Measurements from ENCODE around the gene LAPTM5.

LAPTM5 gene

DNA sequence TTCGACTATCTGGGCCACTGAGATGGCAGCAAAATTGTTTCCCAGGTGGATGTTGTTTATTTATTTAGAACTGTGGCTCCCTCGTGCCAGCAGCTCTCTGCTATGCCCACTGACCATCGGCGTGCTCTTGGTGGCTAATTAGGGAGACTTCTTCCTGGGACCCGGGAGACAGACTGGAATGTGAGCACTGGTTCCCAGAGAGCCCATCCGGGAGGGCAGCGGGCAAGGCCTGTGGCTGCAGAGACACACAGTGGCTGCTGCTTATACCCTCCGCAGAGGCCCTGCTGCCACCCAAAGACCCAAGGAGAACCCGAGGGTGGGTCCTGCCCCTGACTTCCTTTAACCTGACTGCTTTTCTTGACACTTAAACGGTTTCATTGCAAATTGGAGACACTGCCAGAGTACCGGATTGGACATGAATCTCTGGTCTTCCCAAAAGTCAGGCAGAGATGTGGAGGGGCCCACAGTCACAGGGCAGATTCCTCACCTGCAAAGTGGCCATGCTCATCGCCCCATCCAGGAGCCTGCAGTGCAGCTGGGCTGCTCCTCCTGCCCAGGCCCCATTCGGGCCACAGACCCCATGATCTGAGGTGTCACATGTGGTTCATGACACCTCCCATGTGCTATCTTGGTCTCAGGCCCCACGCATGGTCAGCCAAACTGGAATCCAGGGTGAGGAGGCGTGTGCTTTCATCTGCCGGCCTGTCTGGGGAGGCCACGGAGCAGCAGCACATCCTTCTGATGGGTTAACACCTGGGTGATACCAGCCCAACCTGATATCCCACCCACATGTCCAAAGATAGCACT lies 28.5 kb downstream of the LAPTM5 start:
- Histone ChIP-seq H3K27me3 (ENCODE audit: control insufficient read depth in 1 of 2, insufficient read depth in 2 of 2, low read length in 2 of 2) (no peaks in the 10 kb centered on the region), H3K4me3 (ENCODE audit: low read depth in 1 of 2, low read length in 2 of 2) (no peak overlapping the region), H3K4me1 (ENCODE audit: control insufficient read depth in 1 of 2, insufficient read depth in 2 of 2, low read length in 2 of 2) (peaks cover 0 to under 1% of the 10 kb centered on the region in 2 donors), H3K27ac (ENCODE audit: low read depth, low read length) (no peak overlapping the region), H3K9me3 (ENCODE audit: control insufficient read depth in 1 of 2, low read length in 2 of 2) (no peaks in the 10 kb centered on the region), H3K36me3 (ENCODE audit: control insufficient read depth in 1 of 2, insufficient read depth in 2 of 2, low read length in 2 of 2) (peaks cover 0 to 2% of the 10 kb centered on the region in 2 donors), H3K9ac (ENCODE audit: low read depth in 1 of 2, low read length in 2 of 2) (no peak overlapping the region)

DNA sequence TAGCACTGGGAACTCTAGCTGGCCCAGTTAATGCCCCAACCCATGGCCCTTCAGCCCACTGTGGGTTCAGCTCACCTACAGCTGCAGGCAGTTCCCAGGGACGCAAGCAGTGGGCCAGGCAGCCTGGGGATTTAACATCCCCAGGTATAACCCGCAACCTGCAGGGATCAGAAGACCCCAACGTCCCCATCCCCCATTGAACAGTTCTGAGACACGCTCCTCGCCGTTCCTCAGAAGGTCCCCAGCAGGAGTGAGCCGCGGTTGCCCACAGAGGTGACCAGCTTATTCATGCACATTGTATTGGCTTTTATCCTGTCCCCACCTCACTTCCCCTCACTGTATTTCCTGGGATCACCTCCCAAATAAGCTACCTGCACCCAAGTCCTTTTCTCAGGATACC lies 29.2 kb downstream of the LAPTM5 start:
- Histone ChIP-seq H3K9me3 (ENCODE audit: control insufficient read depth in 1 of 2, low read length in 2 of 2) (no peaks in the 10 kb centered on the region), H3K27me3 (ENCODE audit: control insufficient read depth in 1 of 2, insufficient read depth in 2 of 2, low read length in 2 of 2) (no peaks in the 10 kb centered on the region), H3K4me1 (ENCODE audit: control insufficient read depth in 1 of 2, insufficient read depth in 2 of 2, low read length in 2 of 2) (peaks cover 0 to 3% of the 10 kb centered on the region in 2 donors), H3K9ac (ENCODE audit: low read depth in 1 of 2, low read length in 2 of 2) (no peak overlapping the region), H3K27ac (ENCODE audit: low read depth, low read length) (no peak overlapping the region), H3K4me3 (ENCODE audit: low read depth in 1 of 2, low read length in 2 of 2) (no peak overlapping the region), H3K36me3 (ENCODE audit: control insufficient read depth in 1 of 2, insufficient read depth in 2 of 2, low read length in 2 of 2) (no peaks in the 10 kb centered on the region)

DNA sequence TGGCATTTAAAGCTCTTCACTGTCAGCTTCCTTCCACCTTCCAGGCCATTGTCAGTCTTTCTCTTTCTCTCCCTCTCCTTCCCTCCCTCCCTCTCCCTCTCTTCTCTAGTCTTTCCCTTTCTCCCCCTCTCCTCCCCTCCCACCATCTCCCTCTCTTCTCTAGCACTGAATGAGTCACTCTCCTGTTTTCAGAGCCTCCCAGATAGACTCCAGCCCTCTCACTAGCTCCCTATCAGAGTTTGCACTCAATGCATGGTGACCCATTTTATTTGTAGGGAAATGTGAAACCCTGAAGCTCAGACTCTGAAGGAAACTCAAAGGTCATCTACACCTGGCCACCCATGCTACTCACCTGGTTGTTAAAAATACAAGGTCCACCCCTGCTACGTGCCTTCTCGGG lies 29.8 kb downstream of the LAPTM5 start:
- H3K4me1 ChIP-seq (ENCODE audit: control insufficient read depth in 1 of 2, insufficient read depth in 2 of 2, low read length in 2 of 2): peaks cover 0 to 3% of the 10 kb centered on the region in 2 donors
- H3K27ac ChIP-seq (ENCODE audit: low read depth, low read length): no peak overlapping the region
- H3K9ac ChIP-seq (ENCODE audit: low read depth in 1 of 2, low read length in 2 of 2): no peak overlapping the region
- H3K36me3 ChIP-seq (ENCODE audit: control insufficient read depth in 1 of 2, insufficient read depth in 2 of 2, low read length in 2 of 2): no peaks in the 10 kb centered on the region
- no peaks in the 10 kb centered on the region for H3K9me3 ChIP-seq (ENCODE audit: control insufficient read depth in 1 of 2, low read length in 2 of 2)
- no peak overlapping the region for H3K4me3 ChIP-seq (ENCODE audit: low read depth in 1 of 2, low read length in 2 of 2)
- no peaks in the 10 kb centered on the region for H3K27me3 ChIP-seq (ENCODE audit: control insufficient read depth in 1 of 2, insufficient read depth in 2 of 2, low read length in 2 of 2)

DNA sequence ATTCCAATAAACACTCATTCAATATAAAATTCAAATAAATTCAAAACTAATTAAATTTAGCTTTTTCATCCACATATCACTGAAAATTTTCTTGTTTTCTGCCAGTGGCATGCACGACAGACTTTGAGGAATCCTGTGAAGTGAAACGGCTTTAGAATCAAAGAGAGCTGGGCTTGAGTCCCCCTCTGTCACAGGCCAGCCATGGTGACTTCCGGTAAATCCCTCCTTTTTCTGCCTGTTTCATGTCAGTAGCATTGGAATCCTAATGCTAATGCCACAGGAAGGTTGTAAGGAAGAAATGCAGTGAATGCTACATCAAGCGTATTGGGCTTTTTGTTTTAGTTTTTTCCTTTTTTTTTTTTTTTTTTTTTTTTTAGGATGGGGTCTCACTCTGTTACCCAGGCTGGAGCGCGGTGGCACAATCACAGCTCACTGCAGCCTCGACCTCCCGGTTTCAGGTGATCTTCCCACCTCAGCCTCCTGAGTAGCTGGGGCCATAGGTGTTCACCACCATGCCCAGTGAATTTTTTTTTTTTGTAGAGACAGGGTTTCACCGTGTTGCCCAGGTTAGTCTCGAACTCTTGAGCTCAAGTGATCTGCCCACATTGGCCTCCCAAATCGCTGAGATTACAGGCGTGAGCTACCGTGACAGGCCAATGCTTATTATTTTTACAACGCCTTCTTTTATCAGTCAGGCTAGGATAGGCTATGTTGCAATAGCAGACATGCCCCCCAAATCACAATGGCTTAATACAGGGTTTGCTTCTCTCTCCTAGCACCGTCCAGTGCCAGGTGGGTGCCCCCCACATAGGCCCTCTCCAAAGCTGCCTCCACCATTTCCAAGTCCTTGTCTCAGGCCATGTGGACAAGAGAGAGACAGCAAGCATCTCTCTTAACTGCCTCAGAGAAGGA lies 30.5 kb downstream of the LAPTM5 start:
- peaks cover 0 to 3% of the 10 kb centered on the region in 2 donors for H3K4me1 ChIP-seq (ENCODE audit: control insufficient read depth in 1 of 2, insufficient read depth in 2 of 2, low read length in 2 of 2)

DNA sequence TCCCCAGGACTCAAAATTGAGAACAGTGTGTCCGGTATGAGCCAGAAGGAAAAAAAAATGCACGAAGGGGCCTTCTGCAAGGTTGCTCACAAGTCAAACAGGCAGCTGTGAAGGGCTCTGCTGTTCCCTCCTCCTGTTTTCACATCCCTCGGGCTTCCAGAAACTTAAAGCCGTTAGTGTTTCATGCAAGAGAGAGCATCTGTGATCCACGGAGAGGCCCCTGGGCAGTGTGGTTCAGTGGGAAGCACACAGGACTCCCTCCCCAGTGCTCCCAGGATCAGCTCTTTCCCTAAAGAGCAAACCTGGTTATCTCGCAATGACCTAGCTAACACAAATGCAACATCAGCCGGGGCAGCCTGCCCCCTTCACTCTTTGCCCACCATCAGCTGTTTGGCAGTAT lies 31.3 kb downstream of the LAPTM5 start:
- Histone ChIP-seq H3K27ac (ENCODE audit: low read depth, low read length) (no peak overlapping the region), H3K4me1 (ENCODE audit: control insufficient read depth in 1 of 2, insufficient read depth in 2 of 2, low read length in 2 of 2) (peaks cover 0 to 3% of the 10 kb centered on the region in 2 donors), H3K9ac (ENCODE audit: low read depth in 1 of 2, low read length in 2 of 2) (no peak overlapping the region), H3K36me3 (ENCODE audit: control insufficient read depth in 1 of 2, insufficient read depth in 2 of 2, low read length in 2 of 2) (no peaks in the 10 kb centered on the region), H3K9me3 (ENCODE audit: control insufficient read depth in 1 of 2, low read length in 2 of 2) (no peaks in the 10 kb centered on the region), H3K4me3 (ENCODE audit: low read depth in 1 of 2, low read length in 2 of 2) (no peak overlapping the region), H3K27me3 (ENCODE audit: control insufficient read depth in 1 of 2, insufficient read depth in 2 of 2, low read length in 2 of 2) (no peaks in the 10 kb centered on the region)

More for the DNA sequence above, 30.5 kb downstream of the LAPTM5 start:
- no peak overlapping the region for H3K9ac ChIP-seq (ENCODE audit: low read depth in 1 of 2, low read length in 2 of 2)
- H3K4me3 ChIP-seq (ENCODE audit: low read depth in 1 of 2, low read length in 2 of 2): no peak overlapping the region
- H3K36me3 ChIP-seq (ENCODE audit: control insufficient read depth in 1 of 2, insufficient read depth in 2 of 2, low read length in 2 of 2): no peaks in the 10 kb centered on the region
- no peaks in the 10 kb centered on the region for H3K27me3 ChIP-seq (ENCODE audit: control insufficient read depth in 1 of 2, insufficient read depth in 2 of 2, low read length in 2 of 2)
- no peaks in the 10 kb centered on the region for H3K9me3 ChIP-seq (ENCODE audit: control insufficient read depth in 1 of 2, low read length in 2 of 2)
- H3K27ac ChIP-seq (ENCODE audit: low read depth, low read length): no peak overlapping the region

DNA sequence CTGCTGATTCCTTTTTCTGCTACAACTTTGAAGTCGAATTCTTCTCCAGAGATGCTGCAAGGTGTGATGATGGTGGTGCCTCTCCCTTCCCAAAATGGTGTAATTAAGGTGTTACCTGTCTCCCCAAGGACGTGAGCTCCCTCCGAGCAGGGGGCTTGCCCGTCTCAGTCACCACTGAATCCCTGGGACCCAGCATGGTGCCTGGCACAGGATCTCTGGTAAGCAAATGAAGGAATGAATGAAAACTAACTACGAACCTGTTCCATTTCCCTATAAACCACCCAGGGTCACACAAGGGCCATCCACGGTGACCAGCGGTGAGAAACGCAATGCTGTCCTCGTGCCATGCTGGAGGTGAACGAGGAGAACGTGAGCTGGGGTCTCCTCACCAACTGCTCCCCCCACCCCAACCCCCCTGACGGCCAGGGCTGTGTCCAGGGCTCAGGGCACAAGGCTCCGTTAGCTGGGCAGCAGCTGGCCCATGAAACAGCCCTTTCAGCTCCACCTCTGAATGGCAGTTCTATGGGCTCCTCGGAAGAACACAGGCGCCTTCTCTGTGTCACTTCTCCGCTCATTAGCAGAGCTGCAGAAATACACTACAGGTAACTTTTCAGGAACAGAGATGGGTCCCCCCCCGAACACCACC lies 32.0 kb downstream of the LAPTM5 start:
- Histone ChIP-seq H3K9ac (ENCODE audit: low read depth in 1 of 2, low read length in 2 of 2) (no peak overlapping the region), H3K9me3 (ENCODE audit: control insufficient read depth in 1 of 2, low read length in 2 of 2) (no peaks in the 10 kb centered on the region), H3K36me3 (ENCODE audit: control insufficient read depth in 1 of 2, insufficient read depth in 2 of 2, low read length in 2 of 2) (no peaks in the 10 kb centered on the region), H3K27me3 (ENCODE audit: control insufficient read depth in 1 of 2, insufficient read depth in 2 of 2, low read length in 2 of 2) (no peaks in the 10 kb centered on the region), H3K27ac (ENCODE audit: low read depth, low read length) (no peak overlapping the region), H3K4me1 (ENCODE audit: control insufficient read depth in 1 of 2, insufficient read depth in 2 of 2, low read length in 2 of 2) (peaks cover 0 to 3% of the 10 kb centered on the region in 2 donors), H3K4me3 (ENCODE audit: low read depth in 1 of 2, low read length in 2 of 2) (no peak overlapping the region)

DNA sequence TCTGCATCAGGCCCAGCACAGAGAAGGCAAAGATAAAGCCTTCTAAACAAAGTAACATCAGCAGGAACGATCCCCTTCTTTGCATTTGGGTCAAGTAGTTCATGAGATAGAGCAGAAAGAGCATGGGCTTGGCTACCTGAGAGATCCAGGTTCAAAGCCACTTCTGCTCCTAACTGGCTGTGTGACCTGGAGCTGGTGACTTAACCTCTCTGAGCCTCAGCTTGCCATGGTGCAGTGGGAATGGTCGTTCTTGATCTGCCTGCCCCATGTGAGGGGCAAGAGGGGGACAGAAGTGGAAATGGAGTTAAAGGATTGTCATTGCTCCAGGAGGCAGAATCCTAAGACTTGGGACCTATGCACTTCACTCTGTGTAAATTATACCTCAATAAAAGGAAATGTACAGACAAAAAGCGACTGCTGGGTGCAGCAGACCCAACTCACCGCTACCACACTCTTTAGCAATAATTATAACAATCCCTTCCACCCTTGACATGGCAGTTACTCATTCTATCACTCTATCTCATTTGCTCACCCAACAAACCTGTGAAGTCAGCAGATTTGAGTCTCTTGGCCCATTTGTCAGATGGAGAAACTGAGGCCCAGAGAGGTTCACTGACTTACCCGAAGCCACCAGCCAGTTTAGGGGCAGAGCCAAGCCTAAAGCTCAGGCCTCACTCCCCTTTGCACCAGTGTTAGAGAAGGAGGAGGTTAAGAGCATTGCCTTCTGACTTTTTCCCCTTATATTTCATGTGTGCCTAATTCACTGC lies 32.7 kb downstream of the LAPTM5 start:
- Histone ChIP-seq H3K4me3 (ENCODE audit: low read depth in 1 of 2, low read length in 2 of 2) (no peak overlapping the region), H3K9me3 (ENCODE audit: control insufficient read depth in 1 of 2, low read length in 2 of 2) (no peaks in the 10 kb centered on the region), H3K36me3 (ENCODE audit: control insufficient read depth in 1 of 2, insufficient read depth in 2 of 2, low read length in 2 of 2) (no peaks in the 10 kb centered on the region), H3K9ac (ENCODE audit: low read depth in 1 of 2, low read length in 2 of 2) (no peak overlapping the region), H3K27ac (ENCODE audit: low read depth, low read length) (no peak overlapping the region), H3K4me1 (ENCODE audit: control insufficient read depth in 1 of 2, insufficient read depth in 2 of 2, low read length in 2 of 2) (peaks cover 0 to 3% of the 10 kb centered on the region in 2 donors), H3K27me3 (ENCODE audit: control insufficient read depth in 1 of 2, insufficient read depth in 2 of 2, low read length in 2 of 2) (no peaks in the 10 kb centered on the region)

DNA sequence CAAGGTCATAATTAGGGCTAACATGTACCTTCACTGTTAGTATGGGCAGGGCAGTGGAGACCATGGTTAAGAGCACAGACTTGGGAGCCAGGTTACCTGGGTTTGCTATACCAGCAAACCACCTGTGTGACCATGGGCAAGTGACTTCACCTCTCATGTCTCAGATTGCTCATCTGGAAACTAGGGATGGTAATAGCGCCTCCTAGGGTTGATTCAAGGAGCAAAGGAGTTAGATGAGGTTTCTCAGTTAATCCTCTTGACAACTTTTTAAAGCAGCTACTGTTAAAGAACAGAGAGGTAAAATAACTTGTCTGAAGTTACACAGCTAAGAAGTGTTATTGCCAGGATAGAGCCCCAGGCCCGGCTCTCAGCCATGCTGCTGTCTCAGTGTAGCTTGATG lies 33.4 kb downstream of the LAPTM5 start:
- Histone ChIP-seq H3K4me1 (ENCODE audit: control insufficient read depth in 1 of 2, insufficient read depth in 2 of 2, low read length in 2 of 2) (peaks cover 5 to 7% of the 10 kb centered on the region in 2 donors), H3K27ac (ENCODE audit: low read depth, low read length) (no peak overlapping the region), H3K27me3 (ENCODE audit: control insufficient read depth in 1 of 2, insufficient read depth in 2 of 2, low read length in 2 of 2) (no peaks in the 10 kb centered on the region), H3K9ac (ENCODE audit: low read depth in 1 of 2, low read length in 2 of 2) (no peak overlapping the region), H3K36me3 (ENCODE audit: control insufficient read depth in 1 of 2, insufficient read depth in 2 of 2, low read length in 2 of 2) (no peaks in the 10 kb centered on the region), H3K4me3 (ENCODE audit: low read depth in 1 of 2, low read length in 2 of 2) (no peak overlapping the region), H3K9me3 (ENCODE audit: control insufficient read depth in 1 of 2, low read length in 2 of 2) (no peaks in the 10 kb centered on the region)

DNA sequence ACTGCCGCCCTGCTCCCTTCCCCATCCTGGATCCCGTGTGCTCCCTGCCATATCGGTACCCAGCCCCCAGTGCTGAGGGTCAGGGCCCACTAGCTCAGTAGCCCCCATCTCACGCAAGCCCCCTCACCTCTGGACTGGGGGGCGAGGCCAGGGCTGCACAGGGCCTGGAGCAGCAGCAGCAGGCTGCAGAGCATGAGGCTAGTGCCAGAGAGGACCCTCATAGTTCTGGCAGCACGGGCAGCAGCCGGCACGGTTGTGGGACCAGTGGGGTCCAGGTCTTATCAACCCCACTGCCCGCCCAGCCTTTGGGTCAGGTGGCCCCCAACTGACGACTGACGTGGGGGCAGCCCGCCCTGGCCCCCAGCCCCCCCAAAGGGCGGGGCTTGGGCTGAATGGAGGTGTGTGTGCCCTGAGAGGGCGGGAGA lies 34.2 kb downstream of the LAPTM5 start, which contains the start of gene MATN1:
Gene MATN1, minus strand, starts transcription at position 255 of the 425 bp plus-strand sequence. Its CDS starts 34 bp downstream, at position 221.
- Histone ChIP-seq H3K4me3 (ENCODE audit: low read depth in 1 of 2, low read length in 2 of 2) (no peak within 1 kb of the TSS), H3K36me3 (ENCODE audit: control insufficient read depth in 1 of 2, insufficient read depth in 2 of 2, low read length in 2 of 2) (no peaks in the 10 kb centered on the region), H3K27ac (ENCODE audit: low read depth, low read length) (no peak within 1 kb of the TSS), H3K9me3 (ENCODE audit: control insufficient read depth in 1 of 2, low read length in 2 of 2) (no peaks in the 10 kb centered on the region), H3K9ac (ENCODE audit: low read depth in 1 of 2, low read length in 2 of 2) (no peak within 1 kb of the TSS), H3K27me3 (ENCODE audit: control insufficient read depth in 1 of 2, insufficient read depth in 2 of 2, low read length in 2 of 2) (no peaks in the 10 kb centered on the region), H3K4me1 (ENCODE audit: control insufficient read depth in 1 of 2, insufficient read depth in 2 of 2, low read length in 2 of 2) (peaks cover 7 to 11% of the 10 kb centered on the region in 2 donors)
